22Rv1 (cell line): Measurements from ENCODE around the gene TUBB.
"Not testable (repeated sequence)": the region's sequence is repeated elsewhere in the genome, so short reads cannot be mapped to it uniquely, and the experiment has no call there.

Experiments used
- ZFX ChIP-seq: fragments of 450-650 bp; IDR thresholded peaks from 2 replicates; pipeline ENCODE4 v1.6.1; 2017; ENCODE audit warnings: antibody characterized with exemption, borderline replicate concordance
- TF ChIP-seq, protein P1 (sequence below): fragments of 450-650 bp; IDR thresholded peaks from 2 replicates; pipeline ENCODE4 v1.5.1; 2017; ENCODE audit warnings: mild to moderate bottlenecking

GRCh38 chr6:30723159-30723842 lies 3.1 kb downstream of the TUBB start:
- TF ChIP-seq, protein P1, sequence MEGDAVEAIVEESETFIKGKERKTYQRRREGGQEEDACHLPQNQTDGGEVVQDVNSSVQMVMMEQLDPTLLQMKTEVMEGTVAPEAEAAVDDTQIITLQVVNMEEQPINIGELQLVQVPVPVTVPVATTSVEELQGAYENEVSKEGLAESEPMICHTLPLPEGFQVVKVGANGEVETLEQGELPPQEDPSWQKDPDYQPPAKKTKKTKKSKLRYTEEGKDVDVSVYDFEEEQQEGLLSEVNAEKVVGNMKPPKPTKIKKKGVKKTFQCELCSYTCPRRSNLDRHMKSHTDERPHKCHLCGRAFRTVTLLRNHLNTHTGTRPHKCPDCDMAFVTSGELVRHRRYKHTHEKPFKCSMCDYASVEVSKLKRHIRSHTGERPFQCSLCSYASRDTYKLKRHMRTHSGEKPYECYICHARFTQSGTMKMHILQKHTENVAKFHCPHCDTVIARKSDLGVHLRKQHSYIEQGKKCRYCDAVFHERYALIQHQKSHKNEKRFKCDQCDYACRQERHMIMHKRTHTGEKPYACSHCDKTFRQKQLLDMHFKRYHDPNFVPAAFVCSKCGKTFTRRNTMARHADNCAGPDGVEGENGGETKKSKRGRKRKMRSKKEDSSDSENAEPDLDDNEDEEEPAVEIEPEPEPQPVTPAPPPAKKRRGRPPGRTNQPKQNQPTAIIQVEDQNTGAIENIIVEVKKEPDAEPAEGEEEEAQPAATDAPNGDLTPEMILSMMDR, result not testable (repeated sequence)
- TF ChIP-seq ZFX, result not testable (repeated sequence)
